BJ (cell line): ENCODE data around the gene PLCD1. TPM values are rescaled to one million over a fixed set of nuclear protein-coding genes. Genes with fewer than 3 reads are reported as not detected.

ENCODE experiments used
- CTCF ChIA-PET: fragments of 350-600 bp; formaldehyde crosslinking; extraction: SDS; loops from one replicate; lab custom pipeline; 2021; ENCODE audit warnings: antibody characterized with exemption, inconsistent platforms; lab: Yijun Ruan, JAX
- POLR2A ChIA-PET: fragments of 300-600 bp; sonication (Branson Sonifier 250); formaldehyde crosslinking; extraction: SDS; loops from one replicate; lab custom pipeline; 2021; ENCODE audit warnings: antibody characterized with exemption; lab: Charles Lee
- DNase-seq: peaks from one replicate; pipeline ENCODE4 v3.0.0-alpha.2; 2011; ENCODE audit warnings: low read depth
- H3K27me3 ChIP-seq: 2 replicates; pipeline ENCODE4 v1.6.0; 2011; ENCODE audit warnings: low read length; ENCODE audit not compliant: control insufficient read depth, insufficient read depth
- H3K36me3 ChIP-seq: 2 replicates; pipeline ENCODE4 v1.5.1; 2011; ENCODE audit warnings: low read length; ENCODE audit not compliant: control insufficient read depth, insufficient read depth
- H3K4me3 ChIP-seq: 2 replicates; pipeline ENCODE4 v1.5.1; 2011; ENCODE audit warnings: low read depth, mild to moderate bottlenecking, control low read depth, low read length
- CTCF ChIP-seq: IDR thresholded peaks from 2 replicates; pipeline ENCODE4 v1.5.1; 2011; ENCODE audit warnings: low read depth, mild to moderate bottlenecking, control low read depth, inconsistent platforms, low read length, moderate library complexity; ENCODE audit not compliant: insufficient read depth
- polyA plus RNA-seq: library from polyadenylated mRNA; depleted of rRNA; stranded (reverse); fragments of >200 nt; gene quantifications from 2 replicates; pipeline ENCODE4 v1.2.3, GENCODE V29; 2011

Gene PLCD1
- polyA plus RNA-seq, 1 experiment: 12.3 TPM

- H3K27me3 ChIP-seq: 0 out of 2 replicates have a peak, but pooled peaks cover 4% of the 10 kb centered on the region
- TF ChIP-seq CTCF: no peak
- no peak overlapping the region for H3K4me3 ChIP-seq
- no peaks in the 10 kb centered on the region for H3K36me3 ChIP-seq
- ChIA-PET CTCF (no interaction called here), POLR2A (no interaction called here)
- DNase-seq: no peak
Measured at GRCh38 chr3:38040401-38040800, 11.0 kb upstream of the PLCD1 start.

- Histone ChIP-seq H3K36me3 (no peaks in the 10 kb centered on the region), H3K27me3 (0 out of 2 replicates have a peak, but pooled peaks cover 4% of the 10 kb centered on the region), H3K4me3 (peak overlapping the region; percentile 40; the same call in 1 of the 2 replicates)
- no peak for DNase-seq
- TF ChIP-seq CTCF: peak; percentile 31; the same call in 1 of the 2 replicates
- ChIA-PET POLR2A (no interaction called here), CTCF (interaction anchor here (1.2 kb wide), 1 partner anchor 10 kb away, joined by 3 read pairs; the partner anchor contains the start of gene PLCD1)
Measured at GRCh38 chr3:38039899-38040261, 10.4 kb upstream of the PLCD1 start.

GRCh38 chr3:38039101-38039898, 9.9 kb upstream of the PLCD1 start, which contains the start of gene DLEC1:
Gene DLEC1, plus strand, starts transcription at chr3:38039208. Its CDS starts 18 bp downstream, at chr3:38039226.
- CTCF ChIA-PET: interaction anchor here (1.2 kb wide), 1 partner anchor 10 kb away, joined by 3 read pairs; the partner anchor contains the start of gene PLCD1
- no peaks in the 10 kb centered on the region for H3K36me3 ChIP-seq
- POLR2A ChIA-PET: no interaction called here
- TF ChIP-seq CTCF: no peak
- peak within 1 kb of the TSS; percentile 40 for H3K4me3 ChIP-seq
- 0 out of 2 replicates have a peak, but pooled peaks cover 2% of the 10 kb centered on the region for H3K27me3 ChIP-seq
- no peak for DNase-seq

GRCh38 chr3:38038447-38038911, 9.0 kb upstream of the PLCD1 start:
- Histone ChIP-seq H3K4me3 (no peak overlapping the region), H3K27me3 (0 out of 2 replicates have a peak, but pooled peaks cover 2% of the 10 kb centered on the region), H3K36me3 (no peaks in the 10 kb centered on the region)
- no peak for TF ChIP-seq CTCF
- ChIA-PET CTCF (no interaction called here), POLR2A (no interaction called here)
- no peak for DNase-seq

GRCh38 chr3:38036906-38037305, 7.5 kb upstream of the PLCD1 start:
- no peak overlapping the region for H3K4me3 ChIP-seq
- no peak for TF ChIP-seq CTCF
- H3K36me3 ChIP-seq: no peaks in the 10 kb centered on the region
- 0 out of 2 replicates have a peak, but pooled peaks cover 2% of the 10 kb centered on the region for H3K27me3 ChIP-seq
- CTCF ChIA-PET: interaction anchor here (0.7 kb wide), 1 partner anchor 32 kb away, joined by 3 read pairs; no protein-coding TSS in a partner anchor
- POLR2A ChIA-PET: no interaction called here
- DNase-seq: no peak
